ENCODE data around the gene RNF167. TPM values are rescaled to one million over a fixed set of nuclear protein-coding genes. Genes with fewer than 3 reads are reported as not detected.
A peak's percentile ranks its signal among the peaks of the same experiment; 100 is the strongest.

The RNF167 gene
- total and polyA plus RNA-seq, 2 of the 13 experiments (the other 11 are each of a cell fraction or from before 2014, with no cell fraction given) = 44.1 to 45.4 TPM

- TF ChIP-seq ZNF704 (CRISPR knock-in tag; IDR thresholded peaks at IDR 0.05; ENCODE audit: borderline replicate concordance) = no peak
- no peak for TF ChIP-seq ZNF33B (CRISPR knock-in tag; IDR thresholded peaks at IDR 0.05)
- TF ChIP-seq, protein P1, sequence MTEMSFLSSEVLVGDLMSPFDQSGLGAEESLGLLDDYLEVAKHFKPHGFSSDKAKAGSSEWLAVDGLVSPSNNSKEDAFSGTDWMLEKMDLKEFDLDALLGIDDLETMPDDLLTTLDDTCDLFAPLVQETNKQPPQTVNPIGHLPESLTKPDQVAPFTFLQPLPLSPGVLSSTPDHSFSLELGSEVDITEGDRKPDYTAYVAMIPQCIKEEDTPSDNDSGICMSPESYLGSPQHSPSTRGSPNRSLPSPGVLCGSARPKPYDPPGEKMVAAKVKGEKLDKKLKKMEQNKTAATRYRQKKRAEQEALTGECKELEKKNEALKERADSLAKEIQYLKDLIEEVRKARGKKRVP (CRISPR knock-in tag; IDR thresholded peaks at IDR 0.05) = no peak; a peak in 1 of 4 replicates
- TF ChIP-seq NFYC (CRISPR knock-in tag; IDR thresholded peaks at IDR 0.05) = no peak
- no peak for TF ChIP-seq RFX1 (IDR thresholded peaks at IDR 0.05)
- TF ChIP-seq SNAI1 (CRISPR knock-in tag; IDR thresholded peaks at IDR 0.05; ENCODE audit: borderline replicate concordance) = peak; percentile 58; the same call in 1 of the 2 replicates
- no peak for TF ChIP-seq SMAD9 (CRISPR knock-in tag; IDR thresholded peaks at IDR 0.05)
- no peak for TF ChIP-seq RFXAP (CRISPR knock-in tag; IDR thresholded peaks at IDR 0.05; ENCODE audit: borderline replicate concordance)
- peak; percentile 43; the same call in 1 of the 2 replicates for TF ChIP-seq FOXC1 (CRISPR knock-in tag; IDR thresholded peaks at IDR 0.05; ENCODE audit: borderline replicate concordance)
- peak; percentile 5; the same call in 1 of the 2 replicates for TF ChIP-seq HOXA3 (CRISPR knock-in tag; IDR thresholded peaks at IDR 0.05)
- peak; percentile 69; the same call in 1 of the 2 replicates for TF ChIP-seq MTA1 (CRISPR knock-in tag; IDR thresholded peaks at IDR 0.05; ENCODE audit: borderline replicate concordance)
- TF ChIP-seq SALL1 (CRISPR knock-in tag; IDR thresholded peaks at IDR 0.05) = peak; percentile 31; the same call in 1 of the 2 replicates
- TF ChIP-seq ZNF253 (CRISPR knock-in tag; IDR thresholded peaks at IDR 0.05; ENCODE audit: borderline replicate concordance) = no peak
- TF ChIP-seq ZNF619 (CRISPR knock-in tag; IDR thresholded peaks at IDR 0.05) = 0 out of 2 replicates have a peak, but pooled peaks have one; percentile 15
- TF ChIP-seq, protein P2, sequence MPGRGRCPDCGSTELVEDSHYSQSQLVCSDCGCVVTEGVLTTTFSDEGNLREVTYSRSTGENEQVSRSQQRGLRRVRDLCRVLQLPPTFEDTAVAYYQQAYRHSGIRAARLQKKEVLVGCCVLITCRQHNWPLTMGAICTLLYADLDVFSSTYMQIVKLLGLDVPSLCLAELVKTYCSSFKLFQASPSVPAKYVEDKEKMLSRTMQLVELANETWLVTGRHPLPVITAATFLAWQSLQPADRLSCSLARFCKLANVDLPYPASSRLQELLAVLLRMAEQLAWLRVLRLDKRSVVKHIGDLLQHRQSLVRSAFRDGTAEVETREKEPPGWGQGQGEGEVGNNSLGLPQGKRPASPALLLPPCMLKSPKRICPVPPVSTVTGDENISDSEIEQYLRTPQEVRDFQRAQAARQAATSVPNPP (CRISPR knock-in tag; IDR thresholded peaks at IDR 0.05) = no peak
- no peak for TF ChIP-seq POLR2AphosphoS2 (IDR thresholded peaks at IDR 0.05; ENCODE audit: low read depth, low read length)
- TF ChIP-seq ZNF703 (CRISPR knock-in tag; IDR thresholded peaks at IDR 0.05; ENCODE audit: borderline replicate concordance) = no peak; the same call in 1 of the 2 replicates
- TF ChIP-seq SMAD3 (CRISPR knock-in tag; IDR thresholded peaks at IDR 0.05) = 0 out of 2 replicates have a peak, but pooled peaks have one; percentile 20
- TF ChIP-seq ZNF687 (CRISPR knock-in tag; IDR thresholded peaks at IDR 0.05) = peak; percentile 53
- no peak for TF ChIP-seq KLF12 (CRISPR knock-in tag; IDR thresholded peaks at IDR 0.05; ENCODE audit: borderline replicate concordance)
Measured at GRCh38 chr17:4950075-4950745, 10.1 kb downstream of the RNF167 start (continued).

All from HepG2 (cell line).